GM18508 (cell line): ENCODE data around the gene PMFBP1.

Source experiments
- ATAC-seq: cut with Tn5 transposase; IDR thresholded peaks from one replicate; pipeline ENCODE4 v1.9.1; 2021; ENCODE audit warnings: moderate number of reproducible peaks; ENCODE audit not compliant: insufficient read depth, unreplicated experiment

The PMFBP1 gene

GRCh38 chr16:72189865-72190371 lies 18.0 kb upstream of the PMFBP1 start:
- no peak for ATAC-seq

- ATAC-seq: no peak
Observed at GRCh38 chr16:72188541-72188940, 16.6 kb upstream of the PMFBP1 start.

- no peak for ATAC-seq
Observed at GRCh38 chr16:72187551-72187950, 15.6 kb upstream of the PMFBP1 start.

- no peak for ATAC-seq
Observed at GRCh38 chr16:72182976-72183375, 11.0 kb upstream of the PMFBP1 start.

- ATAC-seq: no peak
Observed at GRCh38 chr16:72179204-72179970, 7.4 kb upstream of the PMFBP1 start.

GRCh38 chr16:72174726-72175125 lies 2.8 kb upstream of the PMFBP1 start:
- ATAC-seq: no peak

- ATAC-seq: no peak
Observed at GRCh38 chr16:72173997-72174396, 2.0 kb upstream of the PMFBP1 start.

GRCh38 chr16:72171236-72171635 lies 719 bp downstream of the PMFBP1 start:
- ATAC-seq: no peak

- no peak for ATAC-seq
Observed at GRCh38 chr16:72169708-72170107, 2.2 kb downstream of the PMFBP1 start.

GRCh38 chr16:72168365-72168764 lies 3.6 kb downstream of the PMFBP1 start:
- no peak for ATAC-seq

GRCh38 chr16:72166954-72167561 lies 4.9 kb downstream of the PMFBP1 start:
- ATAC-seq: no peak

GRCh38 chr16:72166151-72166550 lies 5.8 kb downstream of the PMFBP1 start:
- no peak for ATAC-seq

GRCh38 chr16:72164691-72165090 lies 7.3 kb downstream of the PMFBP1 start:
- no peak for ATAC-seq

- no peak for ATAC-seq
Observed at GRCh38 chr16:72162105-72162692, 9.8 kb downstream of the PMFBP1 start.

- ATAC-seq: no peak
Observed at GRCh38 chr16:72159801-72160200, 12.2 kb downstream of the PMFBP1 start.

- ATAC-seq: no peak
Observed at GRCh38 chr16:72159386-72159785, 12.6 kb downstream of the PMFBP1 start.

- ATAC-seq: no peak
Observed at GRCh38 chr16:72149676-72150464, 22.1 kb downstream of the PMFBP1 start.

GRCh38 chr16:72142476-72142875 lies 29.5 kb downstream of the PMFBP1 start:
- no peak for ATAC-seq

- no peak for ATAC-seq
Observed at GRCh38 chr16:72139908-72140307, 32.0 kb downstream of the PMFBP1 start.

GRCh38 chr16:72138064-72138572 lies 33.8 kb downstream of the PMFBP1 start:
- no peak for ATAC-seq
